Hepatocyte (in vitro differentiated cells): ENCODE results near the gene PRDM16. TPM values are rescaled to one million over a fixed set of nuclear protein-coding genes. Genes with fewer than 3 reads are reported as not detected.

ENCODE experiments used
- DNase-seq: peaks from one replicate; pipeline ENCODE4 v3.0.0-alpha.2; 2016; ENCODE audit warnings: low spot score
- H2AFZ ChIP-seq: fragments of 200-600 bp; sonication (generic); 2 replicates; pipeline ENCODE4 v1.6.0; 2016; ENCODE audit warnings: antibody characterized with exemption, mild to moderate bottlenecking
- H3K27ac ChIP-seq: fragments of 200-600 bp; sonication (generic); 2 replicates; pipeline ENCODE4 v1.5.1; 2016; ENCODE audit warnings: mild to moderate bottlenecking
- H3K27me3 ChIP-seq: fragments of 200-600 bp; sonication (generic); 2 replicates; pipeline ENCODE4 v1.6.1; 2016
- H3K36me3 ChIP-seq: fragments of 200-600 bp; sonication (generic); replicated peaks from 2 replicates; pipeline ENCODE4 v1.5.1; 2016; ENCODE audit warnings: low read depth; ENCODE audit not compliant: insufficient read depth
- H3K4me1 ChIP-seq: fragments of 200-600 bp; sonication (generic); 2 replicates; pipeline ENCODE4 v1.5.1; 2016; ENCODE audit warnings: mild to moderate bottlenecking, moderate library complexity; ENCODE audit not compliant: insufficient read depth
- H3K4me2 ChIP-seq: fragments of 200-600 bp; sonication (generic); 2 replicates; pipeline ENCODE4 v1.6.0; 2016
- H3K4me3 ChIP-seq: fragments of 200-600 bp; sonication (generic); 2 replicates; pipeline ENCODE4 v1.5.1; 2016; ENCODE audit warnings: mild to moderate bottlenecking
- H3K79me2 ChIP-seq: fragments of 200-600 bp; sonication (generic); 2 replicates; pipeline ENCODE4 v1.6.0; 2017; ENCODE audit warnings: mild to moderate bottlenecking
- H3K9me2 ChIP-seq: fragments of 200-600 bp; sonication (generic); replicated peaks from 2 replicates; pipeline ENCODE4 v1.6.0; 2017; ENCODE audit warnings: mild to moderate bottlenecking; ENCODE audit not compliant: insufficient read depth
- H3K9me3 ChIP-seq: fragments of 200-600 bp; sonication (generic); 2 replicates; pipeline ENCODE4 v1.5.1; 2016; ENCODE audit warnings: low read depth, mild to moderate bottlenecking
- H4K20me1 ChIP-seq: fragments of 200-600 bp; sonication (generic); 2 replicates; pipeline ENCODE4 v1.6.0; 2016; ENCODE audit warnings: mild to moderate bottlenecking; ENCODE audit not compliant: insufficient read depth, poor library complexity, severe bottlenecking
- EZH2 ChIP-seq: fragments of 200-600 bp; sonication (generic); IDR thresholded peaks from 2 replicates; pipeline ENCODE4 v1.6.1; 2016; ENCODE audit warnings: antibody characterized with exemption, mild to moderate bottlenecking, borderline replicate concordance
- EZH2phosphoT487 ChIP-seq: fragments of 200-600 bp; sonication (generic); IDR thresholded peaks from one replicate; pipeline ENCODE4 v1.6.1; 2018; ENCODE audit warnings: antibody characterized with exemption, mild to moderate bottlenecking, low read depth, moderate library complexity; ENCODE audit not compliant: unreplicated experiment, severe bottlenecking
- WGBS: methylation state at CpG from one replicate; pipeline ENCODE4 v1.1.6; 2016; ENCODE audit warnings: low lambda C conversion rate; ENCODE audit errors: missing lambda C conversion rate; 5-methylcytosine and 5-hydroxymethylcytosine counted together
- polyA plus RNA-seq: library from polyadenylated mRNA; unstranded; fragments of >200 nt; fragmentation: Nextera tagmentation; extraction: Ambion mirVana; gene quantifications from 2 replicates; pipeline ENCODE4 v1.2.1, GENCODE V29; 2016
- total RNA-seq: library from RNA; depleted of rRNA; stranded (reverse); fragments of >200 nt; gene quantifications from 2 replicates; pipeline ENCODE4 v1.2.3, GENCODE V29; 2014
- TF ChIP-seq, protein P1 (sequence below): fragments of 200-600 bp; sonication (generic); IDR thresholded peaks from 2 replicates; pipeline ENCODE4 v1.5.1; 2016; ENCODE audit warnings: antibody characterized with exemption, mild to moderate bottlenecking; ENCODE audit not compliant: poor library complexity

Gene PRDM16
- total and polyA plus RNA-seq, 2 experiments from 2014 or later = 8.1 to 9.9 TPM

DNA sequence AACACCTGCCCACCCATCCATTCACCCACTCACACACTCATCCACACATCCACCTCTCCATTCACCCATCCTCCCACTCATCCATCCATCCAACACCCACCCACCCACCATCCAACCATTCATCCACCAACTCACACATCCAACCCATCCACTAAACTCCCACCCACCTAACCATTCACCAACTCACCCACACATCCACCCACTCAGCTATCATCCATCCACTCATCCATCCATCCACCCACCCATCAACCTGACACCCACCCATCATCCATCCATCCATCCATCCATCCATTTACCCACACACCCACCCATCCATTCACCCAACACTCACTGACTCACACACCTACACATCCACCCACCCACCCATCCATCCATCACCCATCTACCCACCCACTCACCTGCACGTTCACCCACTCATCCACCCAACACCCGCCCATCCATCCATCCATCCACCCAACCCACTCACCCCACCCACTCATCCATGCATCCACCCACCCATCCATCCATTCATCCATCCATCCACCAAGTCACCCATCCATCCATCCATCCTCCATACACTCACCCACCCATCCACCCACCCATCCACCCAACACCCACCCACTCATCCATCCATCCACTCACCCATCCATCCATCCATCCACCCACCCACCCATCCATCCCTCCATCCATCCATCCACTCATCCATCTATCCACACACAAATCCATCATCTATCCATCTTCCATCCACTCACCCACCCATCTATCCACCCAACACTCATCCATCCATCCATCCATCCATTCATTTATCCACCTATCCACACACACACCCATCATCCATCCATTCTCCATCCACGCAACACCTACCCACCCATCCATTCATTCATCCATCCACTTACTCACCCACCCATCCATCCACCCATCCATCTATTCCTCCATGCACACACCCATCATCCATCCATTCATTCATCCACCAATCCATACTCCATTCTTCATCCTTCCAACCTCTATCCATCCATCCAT lies 17.4 kb upstream of the PRDM16 start:
- Histone ChIP-seq H2AFZ (no peak overlapping the region), H3K4me3 (no peak overlapping the region), H3K79me2 (no peaks in the 10 kb centered on the region), H3K27ac (no peak overlapping the region), H3K9me2 (no peaks in the 10 kb centered on the region), H4K20me1 (no peaks in the 10 kb centered on the region), H3K4me2 (no peak overlapping the region), H3K9me3 (no peaks in the 10 kb centered on the region), H3K36me3 (no peaks in the 10 kb centered on the region), H3K4me1 (no peaks in the 10 kb centered on the region), H3K27me3 (no peaks in the 10 kb centered on the region)
- WGBS = 93% methylated on average over 1 of the region's 3 CpGs
- DNase-seq = no peak
- no peak for TF ChIP-seq EZH2phosphoT487
- TF ChIP-seq EZH2 = no peak
- TF ChIP-seq, protein P1, sequence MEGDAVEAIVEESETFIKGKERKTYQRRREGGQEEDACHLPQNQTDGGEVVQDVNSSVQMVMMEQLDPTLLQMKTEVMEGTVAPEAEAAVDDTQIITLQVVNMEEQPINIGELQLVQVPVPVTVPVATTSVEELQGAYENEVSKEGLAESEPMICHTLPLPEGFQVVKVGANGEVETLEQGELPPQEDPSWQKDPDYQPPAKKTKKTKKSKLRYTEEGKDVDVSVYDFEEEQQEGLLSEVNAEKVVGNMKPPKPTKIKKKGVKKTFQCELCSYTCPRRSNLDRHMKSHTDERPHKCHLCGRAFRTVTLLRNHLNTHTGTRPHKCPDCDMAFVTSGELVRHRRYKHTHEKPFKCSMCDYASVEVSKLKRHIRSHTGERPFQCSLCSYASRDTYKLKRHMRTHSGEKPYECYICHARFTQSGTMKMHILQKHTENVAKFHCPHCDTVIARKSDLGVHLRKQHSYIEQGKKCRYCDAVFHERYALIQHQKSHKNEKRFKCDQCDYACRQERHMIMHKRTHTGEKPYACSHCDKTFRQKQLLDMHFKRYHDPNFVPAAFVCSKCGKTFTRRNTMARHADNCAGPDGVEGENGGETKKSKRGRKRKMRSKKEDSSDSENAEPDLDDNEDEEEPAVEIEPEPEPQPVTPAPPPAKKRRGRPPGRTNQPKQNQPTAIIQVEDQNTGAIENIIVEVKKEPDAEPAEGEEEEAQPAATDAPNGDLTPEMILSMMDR = no peak

DNA sequence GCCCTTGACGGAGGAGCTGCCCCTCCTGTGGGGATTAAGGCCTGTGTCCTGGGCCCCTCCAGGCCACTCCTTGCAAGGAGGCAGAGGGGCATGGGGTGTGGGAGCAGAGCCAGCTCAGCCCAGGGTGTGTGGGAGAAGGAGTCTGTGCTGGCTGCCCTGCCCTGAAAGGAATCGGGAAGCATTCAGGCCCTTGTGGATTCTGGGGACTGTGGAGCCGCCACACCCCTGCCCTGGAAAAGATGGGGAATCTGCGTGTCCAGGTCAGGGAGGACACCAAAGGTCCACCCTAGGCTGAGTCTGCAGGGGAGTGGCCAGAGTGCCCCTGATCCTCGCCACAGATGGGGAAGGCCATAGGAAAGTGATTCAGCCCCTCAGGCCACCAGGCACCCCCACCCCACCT lies 16.5 kb upstream of the PRDM16 start:
- no peaks in the 10 kb centered on the region for H3K9me2 ChIP-seq
- no peaks in the 10 kb centered on the region for H3K36me3 ChIP-seq
- H3K27ac ChIP-seq = no peak overlapping the region
- no peaks in the 10 kb centered on the region for H3K79me2 ChIP-seq
- TF ChIP-seq, protein P1 = no peak
- TF ChIP-seq EZH2phosphoT487 (no peak), EZH2 (no peak)
- peaks cover 3% of the 10 kb centered on the region for H3K27me3 ChIP-seq
- no peaks in the 10 kb centered on the region for H3K4me1 ChIP-seq
- no peaks in the 10 kb centered on the region for H4K20me1 ChIP-seq
- H3K4me3 ChIP-seq = no peak overlapping the region
- whole genome bisulfite sequencing = 84% methylated on average over 5 of the region's 5 CpGs
- H3K4me2 ChIP-seq = no peak overlapping the region
- DNase-seq = no peak
- H3K9me3 ChIP-seq = no peaks in the 10 kb centered on the region
- H2AFZ ChIP-seq = no peak overlapping the region

DNA sequence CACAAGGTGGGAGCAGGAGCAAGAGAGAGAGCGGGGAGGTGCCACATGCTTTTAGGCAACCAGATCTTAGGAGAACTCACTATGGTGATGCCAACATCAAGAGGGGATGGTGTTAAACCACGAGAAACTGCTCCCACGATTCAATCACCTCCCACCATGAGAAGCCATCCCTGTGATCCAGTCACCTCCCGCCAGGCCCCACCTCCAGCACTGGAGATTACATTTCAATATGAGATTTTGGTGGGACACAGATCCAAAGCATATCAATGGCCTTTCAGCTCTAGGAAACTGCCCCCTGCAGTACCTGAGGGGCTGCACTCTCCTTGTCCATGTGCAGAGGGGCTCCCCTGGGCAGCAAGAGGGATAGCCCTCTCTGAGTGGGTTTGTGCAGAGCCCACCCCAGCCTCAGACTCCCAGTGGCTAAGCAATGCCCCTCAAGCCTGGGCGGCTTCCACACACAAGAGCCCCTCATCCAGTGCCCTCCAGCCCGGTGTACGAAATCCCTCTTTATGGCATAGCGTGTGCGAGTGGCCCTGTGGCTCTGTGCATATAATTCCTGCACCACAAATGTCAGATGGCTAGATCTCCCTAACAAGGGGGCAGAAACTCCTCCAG lies 15.5 kb upstream of the PRDM16 start:
- peaks cover 13% of the 10 kb centered on the region for H3K27me3 ChIP-seq
- no peak for DNase-seq
- 87% methylated on average over 9 of the region's 9 CpGs for WGBS
- no peak overlapping the region for H3K4me2 ChIP-seq
- no peaks in the 10 kb centered on the region for H3K79me2 ChIP-seq
- H4K20me1 ChIP-seq = no peaks in the 10 kb centered on the region
- no peaks in the 10 kb centered on the region for H3K36me3 ChIP-seq
- H3K4me1 ChIP-seq = no peaks in the 10 kb centered on the region
- TF ChIP-seq, protein P1 = no peak
- TF ChIP-seq EZH2 (no peak), EZH2phosphoT487 (no peak)
- H3K27ac ChIP-seq = no peak overlapping the region
- H3K9me2 ChIP-seq = no peaks in the 10 kb centered on the region
- no peak overlapping the region for H3K4me3 ChIP-seq
- H2AFZ ChIP-seq = no peak overlapping the region
- no peaks in the 10 kb centered on the region for H3K9me3 ChIP-seq
